NCI-H524 treated with DMSO at 0.1 percent for 48 hours (cell line): ENCODE measurements around the gene MARK2.

Experiments used
- DNase-seq: peaks from one replicate; lab custom pipeline; 2025; lab: John Stamatoyannopoulos, UW

The MARK2 gene

DNA sequence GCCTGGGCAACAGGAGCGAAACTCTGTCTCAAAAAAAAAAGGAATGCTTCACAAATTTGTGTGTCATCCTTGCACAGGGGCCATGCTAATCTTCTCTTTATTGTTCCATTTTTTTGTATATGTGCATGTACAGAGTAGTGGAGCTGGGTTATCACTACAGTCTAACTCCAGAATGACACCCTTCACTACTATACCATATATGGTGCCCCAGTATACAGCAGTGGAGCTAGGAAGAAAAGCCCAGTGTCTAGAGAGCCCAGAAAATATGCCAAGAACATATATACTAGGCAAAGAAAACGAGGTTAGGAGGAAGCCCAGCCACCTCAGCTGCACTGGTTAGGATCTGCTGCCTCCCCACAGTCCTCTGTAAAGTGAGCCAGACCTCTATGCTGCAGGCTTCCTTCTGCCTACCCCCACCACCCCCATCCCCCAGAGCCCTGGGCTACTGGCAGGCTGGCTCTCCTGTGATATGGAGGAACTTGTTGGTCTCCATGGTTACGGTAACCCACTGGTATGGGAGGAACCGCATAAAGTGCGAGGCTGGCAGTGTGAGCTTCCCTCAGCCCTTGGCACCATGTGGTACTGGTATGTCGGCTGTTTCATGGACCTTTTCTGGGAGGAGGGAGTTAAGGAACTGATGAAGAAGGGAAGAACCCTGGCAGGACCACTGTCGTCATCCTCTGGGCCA lies 43.8 kb downstream of the MARK2 start:
- no peak for DNase-seq

DNA sequence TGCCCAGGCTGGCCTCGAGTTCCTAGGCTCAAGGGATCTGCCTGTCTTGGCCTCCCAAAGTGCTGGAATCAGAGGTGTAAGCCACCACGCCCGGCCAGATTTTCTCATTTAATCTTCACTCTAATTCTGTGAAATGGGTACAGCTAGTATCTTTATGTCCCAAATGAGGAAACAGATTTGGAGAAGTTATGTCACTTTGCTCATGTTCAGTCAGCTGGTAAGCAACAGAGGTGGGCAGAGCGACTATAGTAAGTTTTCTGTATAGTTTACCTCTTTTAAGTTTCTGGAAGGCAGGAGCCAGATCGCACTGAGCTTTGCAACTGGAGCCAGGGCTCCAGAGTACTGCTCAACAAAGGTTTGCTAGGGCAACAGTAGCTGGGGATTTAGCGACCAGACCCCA lies 44.9 kb downstream of the MARK2 start:
- DNase-seq = no peak

DNA sequence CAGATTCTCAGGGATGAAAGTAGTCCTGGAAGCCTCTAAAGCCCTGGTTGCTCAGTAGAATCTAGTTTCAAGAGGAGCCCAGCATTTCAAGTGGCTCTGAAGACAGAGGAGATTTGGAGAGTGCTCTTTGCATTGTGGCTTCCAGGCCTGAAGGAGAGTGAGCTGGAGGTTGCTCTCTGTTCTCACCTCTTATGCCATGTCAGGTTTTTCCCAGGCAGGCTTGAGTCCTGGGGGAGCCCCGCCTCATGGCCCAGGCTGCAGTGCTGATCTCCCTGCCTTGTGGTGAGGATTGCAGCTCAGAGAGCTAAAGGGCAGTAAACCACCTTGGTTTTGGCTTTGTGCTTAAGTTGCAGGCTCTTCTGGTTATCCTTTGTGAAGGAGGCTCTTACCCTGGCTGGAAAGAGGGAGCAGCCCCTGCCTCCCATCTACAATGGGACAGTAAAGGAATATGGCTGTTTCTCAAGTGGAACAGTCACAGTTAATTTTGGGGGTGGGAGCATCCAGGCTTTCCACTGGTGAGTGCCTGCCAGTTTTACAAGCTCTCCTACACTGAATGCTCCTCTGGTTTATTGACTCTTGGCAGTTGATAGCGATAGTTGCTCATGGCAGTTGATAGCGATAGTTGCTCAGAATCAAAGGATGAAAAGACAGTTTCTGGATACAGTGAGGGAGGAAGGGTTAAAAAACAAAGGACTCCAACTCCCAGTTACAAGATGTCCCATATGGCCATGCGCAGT lies 45.5 kb downstream of the MARK2 start:
- no peak for DNase-seq

DNA sequence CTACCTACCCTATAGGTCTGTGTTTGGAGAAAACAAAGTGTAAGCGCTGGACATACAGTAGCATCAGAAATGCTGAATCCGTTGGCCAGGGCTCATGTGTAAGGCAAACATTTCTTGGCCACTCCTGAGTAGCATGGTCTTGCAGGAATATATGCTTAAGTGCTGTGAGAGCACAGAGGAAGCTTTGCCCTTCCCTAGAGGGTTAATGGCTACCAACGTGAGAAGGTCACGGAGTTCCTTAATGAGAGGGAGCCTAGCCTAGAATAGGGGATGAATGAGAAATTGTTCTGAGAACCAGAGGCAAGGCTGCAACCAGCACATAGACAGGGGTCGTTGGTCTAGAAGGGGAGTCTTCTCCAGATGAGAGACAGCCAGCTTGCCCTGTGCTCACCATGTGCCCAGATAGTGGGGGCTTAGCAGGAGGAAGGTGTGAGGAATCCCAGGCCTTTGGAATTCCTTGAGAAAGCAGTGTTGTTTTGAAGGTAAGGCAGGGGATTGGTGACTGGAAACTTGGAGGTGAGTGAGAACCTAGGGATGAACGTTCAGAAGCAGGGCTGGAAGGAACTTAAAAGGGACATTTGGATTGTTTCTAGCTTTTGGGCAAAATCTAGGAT lies 48.6 kb downstream of the MARK2 start:
- no peak for DNase-seq

DNA sequence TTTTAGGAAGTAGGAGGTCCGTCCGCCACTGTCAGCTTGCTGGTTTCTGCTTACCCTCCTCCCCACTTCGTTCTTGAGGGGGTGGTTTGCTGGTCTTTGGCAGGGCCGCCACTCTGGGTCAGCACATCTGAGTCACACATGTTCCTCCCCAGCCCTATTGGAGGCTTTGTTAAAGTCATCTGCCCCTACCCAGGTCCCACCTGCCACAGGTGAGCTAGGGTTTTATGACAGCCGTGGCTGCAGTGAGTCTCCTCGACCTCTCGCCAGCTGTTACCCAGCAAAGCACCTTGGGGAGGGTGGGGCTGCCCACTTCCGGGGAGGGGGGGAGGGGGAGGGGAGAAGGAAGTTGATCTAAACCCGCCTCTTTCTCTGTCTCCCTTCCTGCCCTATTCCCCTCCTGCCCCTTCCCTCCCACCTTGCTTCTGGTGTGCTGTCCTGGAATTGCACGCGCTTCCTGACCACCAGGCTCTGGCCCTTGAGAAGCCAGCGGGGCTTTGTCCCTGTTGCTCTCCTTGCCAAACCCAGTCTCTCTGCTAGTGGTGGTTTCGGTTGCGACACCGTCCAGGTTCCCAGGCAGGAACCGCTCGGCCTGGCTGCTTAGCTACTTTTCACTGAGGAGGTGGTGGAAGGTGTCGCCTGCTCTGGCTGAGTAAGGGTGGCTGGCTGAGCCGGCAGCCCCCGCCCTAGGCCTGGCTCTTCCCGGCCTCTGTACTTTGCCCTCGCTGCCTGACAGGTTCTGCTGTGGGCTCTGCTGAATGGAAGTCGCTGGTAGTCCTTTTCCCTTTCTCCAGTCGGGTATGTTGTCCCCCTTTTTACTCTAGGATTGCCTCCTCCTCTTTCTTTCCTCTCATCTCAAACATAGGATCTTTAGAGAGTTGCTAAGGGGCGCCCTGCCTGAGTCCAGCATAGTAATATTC lies 49.5 kb downstream of the MARK2 start:
- no peak for DNase-seq

DNA sequence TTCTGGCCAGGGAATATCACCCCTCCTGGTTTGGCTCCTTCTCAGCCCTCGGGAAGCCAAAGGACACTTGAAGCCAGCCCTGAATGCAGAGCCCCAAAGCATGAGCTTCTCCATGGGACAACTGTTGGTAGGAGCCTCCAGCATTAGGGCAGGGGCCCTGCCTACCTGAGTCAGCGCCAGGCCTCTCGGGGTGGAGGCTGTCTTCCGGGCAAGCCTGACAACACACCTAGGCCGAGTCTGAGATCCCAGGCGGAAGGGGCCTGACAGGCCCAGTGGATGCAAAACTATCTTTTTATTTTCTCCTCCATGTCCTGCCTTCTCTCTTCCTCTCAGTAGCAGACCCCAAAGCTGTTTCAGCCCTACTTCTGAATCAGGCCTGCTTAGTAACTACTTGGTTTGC lies 50.4 kb downstream of the MARK2 start:
- no peak for DNase-seq

DNA sequence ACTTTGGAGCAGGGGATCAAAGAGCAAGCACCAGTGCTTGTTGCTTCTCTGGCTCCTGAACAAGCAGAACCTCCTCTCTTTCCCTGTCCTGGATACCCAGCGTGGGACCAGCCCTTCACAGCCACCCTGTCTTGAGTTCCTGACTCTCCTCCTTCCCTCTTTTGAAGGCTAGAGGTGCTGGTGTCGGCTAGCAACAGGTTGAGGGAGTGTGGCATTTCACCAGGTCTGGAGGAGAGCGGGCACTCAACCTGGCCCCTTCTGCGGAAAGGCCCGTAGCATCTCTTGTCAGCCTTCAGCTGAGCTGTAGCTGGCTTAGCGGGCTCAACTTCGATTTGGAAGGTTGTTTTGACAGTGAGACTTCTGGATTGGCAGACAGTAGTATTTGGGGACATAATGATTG lies 51.5 kb downstream of the MARK2 start:
- no peak for DNase-seq

DNA sequence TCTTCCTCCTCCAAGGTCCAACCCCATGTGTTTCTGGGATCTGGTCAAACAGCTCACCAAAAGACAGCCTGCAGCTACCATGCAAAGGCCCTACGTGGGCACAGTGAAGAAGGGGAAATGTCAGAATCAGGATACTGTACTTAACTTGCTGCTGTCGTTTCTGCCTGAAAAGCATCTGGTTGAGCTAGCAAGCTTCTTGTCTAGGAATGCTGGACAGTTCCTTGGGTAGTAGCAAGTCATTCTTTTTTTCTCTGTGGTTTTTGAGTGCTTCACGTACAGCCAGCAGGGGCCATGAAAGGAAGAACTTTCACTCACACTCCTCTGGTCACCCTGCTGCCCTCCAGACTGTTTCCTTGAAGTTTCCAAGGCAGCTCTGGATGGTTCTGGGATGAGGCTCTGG lies 53.3 kb downstream of the MARK2 start:
- no peak for DNase-seq

DNA sequence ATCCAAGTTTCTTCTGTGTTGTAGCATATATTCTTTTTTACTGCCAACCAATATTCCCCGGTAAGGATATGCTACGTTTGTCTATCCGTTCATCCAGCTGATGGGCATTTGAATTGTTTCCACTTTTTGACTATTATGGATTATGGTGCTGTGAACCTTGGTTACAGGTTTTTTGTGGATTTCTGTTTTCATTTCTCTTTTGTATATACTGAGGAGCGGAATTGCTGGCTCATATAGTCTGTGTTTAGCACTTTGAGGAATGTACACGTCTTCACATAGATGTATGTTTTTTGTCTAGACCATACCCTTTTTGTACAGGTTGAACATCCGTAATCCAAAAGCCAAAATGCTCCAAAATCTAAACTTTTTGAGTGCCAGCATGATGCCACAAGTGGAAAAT lies 54.4 kb downstream of the MARK2 start:
- no peak for DNase-seq

DNA sequence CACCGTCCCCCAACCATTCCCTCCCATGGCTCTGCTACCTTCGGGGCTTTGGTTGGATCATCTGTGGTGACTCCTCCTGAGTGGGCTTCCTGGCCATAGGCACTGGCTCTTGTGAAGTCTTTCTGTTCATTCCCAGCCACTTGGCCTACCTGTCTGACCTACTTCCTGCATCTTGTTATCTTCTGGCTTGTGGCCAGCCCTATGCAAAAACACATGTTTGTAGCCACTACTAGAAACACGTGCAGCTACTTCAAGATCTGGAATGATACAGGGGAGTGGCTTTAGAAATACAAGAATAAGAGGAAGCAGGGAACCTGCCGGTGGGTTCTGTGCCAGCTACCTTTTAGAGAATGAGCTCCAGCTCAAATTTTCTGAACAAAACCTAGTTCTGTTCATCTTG lies 57.2 kb downstream of the MARK2 start:
- DNase-seq = no peak

DNA sequence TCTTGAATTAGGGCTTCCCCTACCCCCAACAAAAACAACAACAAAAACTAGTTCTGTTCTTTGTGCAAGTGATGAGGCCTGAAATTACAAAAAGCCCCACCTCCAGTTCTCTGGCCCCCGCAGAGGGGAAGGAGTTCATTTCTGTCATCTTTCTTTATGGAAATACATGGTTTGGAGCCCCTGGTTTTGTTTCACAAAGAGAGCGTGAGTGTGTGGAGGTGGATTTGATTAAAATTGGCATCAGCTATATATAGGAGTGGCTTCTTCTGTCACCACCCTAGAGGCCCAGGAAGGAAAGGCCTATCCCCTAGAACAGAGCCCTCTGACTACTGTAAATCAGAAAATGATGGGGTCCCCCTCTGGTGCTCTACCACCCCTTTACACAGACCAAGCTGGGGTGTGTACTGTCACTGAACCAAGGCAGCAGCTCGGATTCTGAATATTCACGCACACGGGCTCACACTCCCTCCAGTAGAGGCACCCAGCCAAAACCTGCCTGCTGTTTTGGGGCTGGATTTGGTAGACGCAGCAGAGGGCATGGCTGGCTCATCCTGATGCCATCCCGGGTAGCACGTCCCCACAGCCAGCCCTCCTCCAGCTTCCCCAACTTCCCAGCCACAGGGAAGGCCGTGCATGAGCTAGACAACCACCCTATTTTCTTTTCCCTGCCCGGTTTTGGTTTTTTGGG lies 58.7 kb downstream of the MARK2 start:
- no peak for DNase-seq

DNA sequence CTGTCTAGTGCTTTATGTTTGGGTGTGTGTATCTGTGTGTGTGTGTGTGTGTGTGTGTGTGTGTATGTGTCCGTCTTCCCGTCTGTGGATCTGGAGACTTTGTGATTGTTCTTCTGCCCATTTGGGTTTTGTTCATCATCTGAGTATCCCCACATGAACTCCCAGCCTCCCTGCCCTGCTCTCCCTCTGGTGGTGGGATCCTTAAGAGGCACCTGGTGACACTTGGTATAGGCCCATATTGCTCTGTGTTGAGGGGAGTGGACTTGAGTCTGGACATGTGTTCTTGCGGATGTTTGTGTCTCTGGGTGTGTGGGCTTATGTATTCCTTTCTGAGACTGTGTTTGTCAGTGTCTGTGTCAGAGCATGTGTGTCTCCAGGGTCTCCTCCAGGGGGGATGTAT lies 62.8 kb downstream of the MARK2 start:
- no peak for DNase-seq

DNA sequence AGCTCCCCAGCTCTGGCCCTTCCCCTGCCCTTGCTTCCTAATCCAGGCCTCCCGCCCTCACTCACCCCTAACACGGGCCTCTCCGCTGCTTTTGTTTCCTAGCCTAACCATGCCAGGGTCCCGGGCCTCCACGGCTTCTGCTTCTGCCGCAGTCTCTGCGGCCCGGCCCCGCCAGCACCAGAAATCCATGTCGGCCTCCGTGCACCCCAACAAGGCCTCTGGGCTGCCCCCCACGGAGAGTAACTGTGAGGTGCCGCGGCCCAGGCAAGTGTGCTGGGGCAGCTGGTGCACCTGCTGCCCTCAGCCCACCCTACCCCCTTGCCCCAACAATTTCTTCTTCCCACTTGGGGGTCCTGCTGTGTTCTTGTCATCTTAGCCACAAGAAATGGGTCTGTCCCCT lies 65.0 kb downstream of the MARK2 start:
- DNase-seq = no peak

DNA sequence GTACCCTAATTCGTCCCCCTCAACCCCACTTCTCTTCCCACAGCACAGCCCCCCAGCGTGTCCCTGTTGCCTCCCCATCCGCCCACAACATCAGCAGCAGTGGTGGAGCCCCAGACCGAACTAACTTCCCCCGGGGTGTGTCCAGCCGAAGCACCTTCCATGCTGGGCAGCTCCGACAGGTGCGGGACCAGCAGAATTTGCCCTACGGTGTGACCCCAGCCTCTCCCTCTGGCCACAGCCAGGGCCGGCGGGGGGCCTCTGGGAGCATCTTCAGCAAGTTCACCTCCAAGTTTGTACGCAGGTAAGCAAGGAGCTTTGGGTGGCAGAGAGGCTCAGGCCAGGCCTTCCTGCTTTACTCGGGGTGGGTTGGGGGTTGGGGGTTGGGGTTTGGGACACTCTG lies 65.8 kb downstream of the MARK2 start:
- DNase-seq = no peak

DNA sequence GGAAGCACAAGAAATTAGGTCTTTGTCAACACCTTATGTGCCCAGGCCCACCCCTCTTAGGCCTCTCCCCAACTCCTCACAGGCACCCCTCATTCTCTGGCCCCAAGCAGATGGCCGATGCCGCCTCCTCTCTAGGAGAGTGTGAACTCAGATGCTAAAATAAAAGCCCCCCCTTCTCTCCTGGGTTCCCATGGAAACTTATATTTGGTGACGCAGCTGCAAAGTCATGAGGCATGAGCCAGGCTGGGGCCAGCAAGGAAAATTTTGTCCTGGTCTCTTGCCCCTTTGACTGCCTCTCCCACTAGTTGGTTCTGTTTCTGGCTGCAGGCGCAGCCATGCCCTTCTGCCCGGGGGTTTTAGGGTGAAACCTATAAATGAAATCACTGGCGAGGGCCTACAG lies 66.3 kb downstream of the MARK2 start:
- no peak for DNase-seq

DNA sequence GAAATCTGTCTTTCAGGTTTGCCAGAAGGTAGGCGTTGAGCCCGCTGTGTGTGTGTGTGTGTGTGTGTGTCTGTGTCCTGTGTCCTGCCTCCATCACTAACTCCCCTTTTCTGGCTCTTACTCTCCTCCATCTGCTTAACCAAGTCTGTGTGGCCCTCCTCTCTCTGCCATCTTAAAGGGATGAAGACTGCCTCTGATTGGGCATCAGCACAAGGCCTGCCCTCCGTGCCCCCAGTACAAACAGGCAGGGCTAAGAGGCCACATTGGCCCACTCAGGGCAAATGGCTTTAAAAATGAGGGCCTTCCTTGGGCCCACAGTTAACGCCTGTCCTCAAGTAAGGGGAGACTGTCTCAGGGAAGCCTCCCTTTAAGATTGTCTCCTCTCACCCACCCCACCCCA lies 67.2 kb downstream of the MARK2 start:
- DNase-seq = no peak

DNA sequence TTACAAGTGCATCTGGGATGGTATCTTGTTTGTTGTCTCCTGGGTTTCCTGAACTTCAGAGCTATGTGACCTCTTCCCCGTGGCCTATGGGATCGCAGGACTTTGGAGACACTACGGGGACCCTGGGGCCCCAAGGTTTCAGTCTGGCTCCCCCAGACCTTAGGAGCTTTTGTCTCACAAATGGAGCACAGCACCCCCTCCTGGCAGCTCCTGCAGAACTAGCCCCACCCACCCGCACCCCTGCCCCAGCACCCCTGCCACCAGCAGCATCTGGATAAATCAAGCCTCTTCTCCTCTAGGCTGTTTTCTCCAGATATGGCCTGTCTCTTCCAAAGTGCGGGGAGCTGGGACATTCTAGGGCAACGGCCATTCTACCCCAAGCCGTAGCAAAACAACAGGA lies 67.7 kb downstream of the MARK2 start:
- no peak for DNase-seq

DNA sequence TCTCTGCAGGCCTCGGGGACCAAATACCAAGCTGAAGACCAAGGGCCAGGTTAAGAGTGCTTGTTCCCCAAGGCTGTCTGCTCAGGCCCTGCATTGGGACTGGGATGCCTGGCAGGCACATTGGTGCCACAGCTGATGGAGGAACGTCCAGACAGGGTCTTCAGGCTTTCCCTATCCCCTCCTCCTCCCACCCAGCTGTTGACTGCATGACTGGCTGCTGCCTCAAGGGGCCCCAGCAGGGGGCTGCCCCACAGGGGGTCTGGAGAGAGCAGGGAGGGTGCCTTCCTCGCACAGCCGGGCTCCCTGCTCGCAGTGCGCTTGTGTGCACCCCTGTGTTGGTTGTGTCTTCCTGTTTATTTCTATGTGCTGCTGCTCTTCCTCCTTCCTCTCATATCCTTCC lies 68.2 kb downstream of the MARK2 start:
- no peak for DNase-seq

DNA sequence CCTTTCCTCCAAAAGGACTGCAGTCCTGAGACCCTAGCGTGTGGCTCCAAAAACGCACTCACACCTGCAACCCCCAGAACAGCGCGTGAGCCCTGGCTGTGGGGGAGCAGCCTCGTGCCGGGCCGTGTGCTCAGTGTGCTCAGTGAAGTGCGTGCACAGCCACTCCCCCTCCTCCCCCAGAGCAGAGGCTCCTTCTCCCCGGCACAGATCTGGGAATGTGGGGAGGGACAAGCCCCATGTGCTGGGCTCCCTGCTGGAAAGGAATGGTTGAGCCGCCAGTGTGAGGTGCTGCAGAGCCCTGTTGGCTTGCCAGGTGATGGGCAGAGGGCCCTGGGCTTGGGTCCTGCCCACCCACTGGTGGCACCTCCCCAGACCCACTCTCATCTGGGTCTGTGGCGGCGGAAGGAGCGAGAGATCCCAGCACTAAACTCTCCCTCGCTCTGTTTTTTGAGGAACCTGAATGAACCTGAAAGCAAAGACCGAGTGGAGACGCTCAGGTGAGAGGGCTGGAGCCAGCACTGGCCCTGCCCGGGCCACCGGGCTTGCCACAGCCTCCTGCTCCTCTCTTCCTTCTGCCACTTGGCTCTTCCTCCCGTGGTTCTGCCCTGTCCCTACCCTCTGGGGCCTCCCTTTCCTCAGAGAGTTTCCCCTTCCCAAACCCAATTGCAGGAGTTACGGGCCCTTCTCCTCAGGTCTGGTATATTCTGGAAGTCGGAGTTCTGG lies 69.1 kb downstream of the MARK2 start:
- DNase-seq = no peak

DNA sequence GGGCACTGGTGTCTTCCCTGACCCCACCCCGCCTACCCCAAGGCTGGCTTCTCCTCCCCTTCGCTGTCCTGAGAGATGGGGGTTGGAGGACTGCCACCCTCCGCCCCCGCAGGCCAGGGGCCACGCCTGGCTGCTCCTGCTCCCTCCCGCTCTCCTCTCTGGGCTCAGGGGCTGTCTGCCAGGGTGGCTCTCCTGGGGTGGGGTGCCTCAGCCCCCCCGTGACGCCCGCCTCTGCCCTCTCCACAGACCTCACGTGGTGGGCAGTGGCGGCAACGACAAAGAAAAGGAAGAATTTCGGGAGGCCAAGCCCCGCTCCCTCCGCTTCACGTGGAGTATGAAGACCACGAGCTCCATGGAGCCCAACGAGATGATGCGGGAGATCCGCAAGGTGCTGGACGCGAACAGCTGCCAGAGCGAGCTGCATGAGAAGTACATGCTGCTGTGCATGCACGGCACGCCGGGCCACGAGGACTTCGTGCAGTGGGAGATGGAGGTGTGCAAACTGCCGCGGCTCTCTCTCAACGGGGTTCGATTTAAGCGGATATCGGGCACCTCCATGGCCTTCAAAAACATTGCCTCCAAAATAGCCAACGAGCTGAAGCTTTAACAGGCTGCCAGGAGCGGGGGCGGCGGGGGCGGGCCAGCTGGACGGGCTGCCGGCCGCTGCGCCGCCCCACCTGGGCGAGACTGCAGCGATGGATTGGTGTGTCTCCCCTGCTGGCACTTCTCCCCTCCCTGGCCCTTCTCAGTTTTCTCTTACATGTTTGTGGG lies 69.9 kb downstream of the MARK2 start:
- no peak for DNase-seq
